Upper lobe of left lung (tissue), 4 donors: ENCODE measurements around the gene ERI2.

Experiments
- EP300 ChIP-seq, 4 donors: sonication (generic); formaldehyde crosslinking; IDR thresholded peaks; one replicate each; pipeline ENCODE4 v1.5.1; 2017; ENCODE audit warnings: antibody characterized with exemption in 4 of 4, control low read depth in 2 of 4
- POLR2A ChIP-seq, 4 donors: fragments of 450-650 bp; IDR thresholded peaks; one replicate each; pipeline ENCODE4 v1.5.1; 2016 to 2017; ENCODE audit warnings: antibody characterized with exemption in 4 of 4, mild to moderate bottlenecking in 2 of 4
- POLR2AphosphoS5 ChIP-seq, 2 donors: sonication (generic); formaldehyde crosslinking; IDR thresholded peaks; one replicate each; pipeline ENCODE4 v1.5.1; 2017; ENCODE audit warnings: antibody characterized with exemption in 2 of 2
- TF ChIP-seq, protein P1 (sequence below), 6 experiments: fragments of 450-650 bp in 4 of 6; fragments of 200-600 bp in 2 of 6; sonication (generic) in 2 of 6; IDR thresholded peaks; one replicate each; pipeline ENCODE4 v1.5.1; 2016 to 2019; ENCODE audit warnings: antibody characterized with exemption in 6 of 6

GRCh38 chr16:20773679-20774078 lies 32.6 kb downstream of the ERI2 start:
- TF ChIP-seq POLR2AphosphoS5 (IDR thresholded peaks at IDR 0.05) (no peak), POLR2A (IDR thresholded peaks at IDR 0.05) (no peak), EP300 (IDR thresholded peaks at IDR 0.05) (no peak)
- TF ChIP-seq, protein P1, sequence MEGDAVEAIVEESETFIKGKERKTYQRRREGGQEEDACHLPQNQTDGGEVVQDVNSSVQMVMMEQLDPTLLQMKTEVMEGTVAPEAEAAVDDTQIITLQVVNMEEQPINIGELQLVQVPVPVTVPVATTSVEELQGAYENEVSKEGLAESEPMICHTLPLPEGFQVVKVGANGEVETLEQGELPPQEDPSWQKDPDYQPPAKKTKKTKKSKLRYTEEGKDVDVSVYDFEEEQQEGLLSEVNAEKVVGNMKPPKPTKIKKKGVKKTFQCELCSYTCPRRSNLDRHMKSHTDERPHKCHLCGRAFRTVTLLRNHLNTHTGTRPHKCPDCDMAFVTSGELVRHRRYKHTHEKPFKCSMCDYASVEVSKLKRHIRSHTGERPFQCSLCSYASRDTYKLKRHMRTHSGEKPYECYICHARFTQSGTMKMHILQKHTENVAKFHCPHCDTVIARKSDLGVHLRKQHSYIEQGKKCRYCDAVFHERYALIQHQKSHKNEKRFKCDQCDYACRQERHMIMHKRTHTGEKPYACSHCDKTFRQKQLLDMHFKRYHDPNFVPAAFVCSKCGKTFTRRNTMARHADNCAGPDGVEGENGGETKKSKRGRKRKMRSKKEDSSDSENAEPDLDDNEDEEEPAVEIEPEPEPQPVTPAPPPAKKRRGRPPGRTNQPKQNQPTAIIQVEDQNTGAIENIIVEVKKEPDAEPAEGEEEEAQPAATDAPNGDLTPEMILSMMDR (IDR thresholded peaks at IDR 0.05) = no peak
